Small intestine (tissue), 7 donors: ENCODE data around the gene CYP4A22. TPM values are rescaled to one million over a fixed set of nuclear protein-coding genes. Genes with fewer than 3 reads are reported as not detected.

ENCODE experiments used
- DNase-seq, 2 donors: peaks; one replicate each; pipeline versions ENCODE4 v3.0.0 to v3.0.0-alpha.2; 2013
- FAIRE-seq: peaks from 2 replicates; lab custom pipeline; 2012; peaks lifted over from hg19 to GRCh38; lab: Jason Lieb, UNC
- H3K27ac ChIP-seq, 3 donors: one replicate each; pipeline ENCODE4 v1.5.1; 2013; ENCODE audit warnings: low read length in 2 of 3, mild to moderate bottlenecking in 2 of 3, control low read depth in 1 of 3, inconsistent platforms in 1 of 3, low read depth in 1 of 3, moderate library complexity in 1 of 3
- H3K27me3 ChIP-seq, 3 donors: one replicate each; pipeline ENCODE4 v1.6.1; 2013; ENCODE audit warnings: low read length in 3 of 3, inconsistent platforms in 1 of 3; ENCODE audit not compliant: control insufficient read depth in 3 of 3, insufficient read depth in 3 of 3
- H3K36me3 ChIP-seq, 3 donors: one replicate each; pipeline ENCODE4 v1.6.1; 2013; ENCODE audit warnings: low read length in 3 of 3, inconsistent platforms in 1 of 3, low read depth in 1 of 3, mild to moderate bottlenecking in 1 of 3, moderate library complexity in 1 of 3; ENCODE audit not compliant: control insufficient read depth in 3 of 3, insufficient read depth in 2 of 3
- H3K4me1 ChIP-seq, 3 donors: one replicate each; pipeline ENCODE4 v1.6.1; 2013; ENCODE audit warnings: low read length in 2 of 3, inconsistent platforms in 1 of 3, low read depth in 1 of 3, mild to moderate bottlenecking in 1 of 3, moderate library complexity in 1 of 3; ENCODE audit not compliant: control insufficient read depth in 3 of 3, insufficient read depth in 2 of 3
- H3K4me3 ChIP-seq, 3 donors: one replicate each; pipeline ENCODE4 v1.5.1; 2013; ENCODE audit warnings: low read length in 3 of 3, control low read depth in 1 of 3, inconsistent platforms in 1 of 3, low read depth in 1 of 3, mild to moderate bottlenecking in 1 of 3, moderate library complexity in 1 of 3
- H3K9me3 ChIP-seq, 2 donors: one replicate each; pipeline ENCODE4 v1.6.1; 2013; ENCODE audit warnings: low read depth in 1 of 2, low read length in 1 of 2; ENCODE audit not compliant: control insufficient read depth in 2 of 2, insufficient read depth in 1 of 2
- WGBS, 3 donors: extraction: QIAGEN DNeasy Blood & Tissue Kit; methylation state at CpG; one replicate each; pipeline ENCODE4 v1.1.7; 2013; 5-methylcytosine and 5-hydroxymethylcytosine counted together
- polyA plus RNA-seq, 4 donors: library from polyadenylated mRNA; stranded (reverse) in 3 of 4; unstranded in 1 of 4; fragments of 200-250 nt in 3 of 4; fragments of 120-200 nt in 1 of 4; gene quantifications; one replicate each; pipeline versions ENCODE4 v1.2.1 to v1.2.3, GENCODE V29; 2013
- donor health status: healthy with polysubstance abuse.
- donor health status: control.
- donor health status: control.
- donor health status: Bipolar disorder and iron deficiency.
- donor health status: healthy.

CYP4A22 gene
- polyA plus RNA-seq, 4 donors, result 0.01 to 1.3 (median 0.54) TPM; not detected in 1

- Histone ChIP-seq H3K4me3 (no peak overlapping the region), H3K4me1 (no peaks in the 10 kb centered on the region), H3K27ac (no peak overlapping the region), H3K27me3 (no peaks in the 10 kb centered on the region), H3K9me3 (no peaks in the 10 kb centered on the region), H3K36me3 (no peaks in the 10 kb centered on the region)
- DNase-seq (no peak), FAIRE-seq (no peak)
- 65 to 73% (median 71%) methylated on average over 5 of the region's 5 CpGs for WGBS, 3 donors
These were observed 24.2 kb downstream of the CYP4A22 start for GRCh38 chr1:47161298-47162040.

- FAIRE-seq (no peak), DNase-seq (no peak)
These were observed 27.3 kb downstream of the CYP4A22 start for GRCh38 chr1:47164552-47164951.

GRCh38 chr1:47172782-47173181, 35.5 kb downstream of the CYP4A22 start:
- Histone ChIP-seq H3K36me3 (no peaks in the 10 kb centered on the region), H3K4me1 (no peaks in the 10 kb centered on the region), H3K4me3 (no peak overlapping the region), H3K27me3 (no peaks in the 10 kb centered on the region), H3K9me3 (no peaks in the 10 kb centered on the region), H3K27ac (no peak overlapping the region)
- FAIRE-seq, result no peak
- DNase-seq, result no peak
- WGBS, 3 donors, result 85 to 94% (median 86%) methylated on average over 5 of the region's 5 CpGs

More at GRCh38 chr1:47164552-47164951, 27.3 kb downstream of the CYP4A22 start:
- Histone ChIP-seq H3K9me3 (no peaks in the 10 kb centered on the region), H3K36me3 (no peaks in the 10 kb centered on the region), H3K4me3 (no peak overlapping the region), H3K27me3 (no peaks in the 10 kb centered on the region), H3K27ac (no peak overlapping the region), H3K4me1 (no peaks in the 10 kb centered on the region)

- no peak for DNase-seq
- FAIRE-seq, result no peak
- Histone ChIP-seq H3K27ac (no peak overlapping the region), H3K4me3 (no peak overlapping the region), H3K27me3 (no peaks in the 10 kb centered on the region), H3K36me3 (no peaks in the 10 kb centered on the region), H3K9me3 (no peaks in the 10 kb centered on the region), H3K4me1 (peaks cover 0 to 10% (median 0%) of the 10 kb centered on the region in 3 donors)
These were observed 37.4 kb downstream of the CYP4A22 start for GRCh38 chr1:47174656-47175020.

GRCh38 chr1:47175227-47175934, 38.1 kb downstream of the CYP4A22 start:
- Histone ChIP-seq H3K4me3 (no peak overlapping the region), H3K27ac (no peak overlapping the region), H3K4me1 (peaks cover 0 to 18% (median 0%) of the 10 kb centered on the region in 3 donors), H3K9me3 (no peaks in the 10 kb centered on the region), H3K27me3 (no peaks in the 10 kb centered on the region), H3K36me3 (no peaks in the 10 kb centered on the region)
- no peak for FAIRE-seq
- DNase-seq, result peak; percentile 59 to 75
- WGBS, 3 donors, result 9 to 16% (median 14%) methylated on average over 11 of the region's 11 CpGs

- Histone ChIP-seq H3K9me3 (no peaks in the 10 kb centered on the region), H3K4me1 (peaks cover 0 to 36% (median 0%) of the 10 kb centered on the region in 3 donors), H3K27me3 (peaks cover 0 to 4% (median 0%) of the 10 kb centered on the region in 3 donors), H3K36me3 (no peaks in the 10 kb centered on the region), H3K27ac (no peak overlapping the region), H3K4me3 (no peak overlapping the region)
- 77 to 85% (median 79%) methylated on average over 6 of the region's 6 CpGs for WGBS, 3 donors
- FAIRE-seq (no peak), DNase-seq (no peak)
These were observed 40.8 kb downstream of the CYP4A22 start for GRCh38 chr1:47178020-47178419.

GRCh38 chr1:47178654-47179016, 41.4 kb downstream of the CYP4A22 start:
- WGBS, 3 donors, result 75 to 78% (median 77%) methylated on average over 8 of the region's 8 CpGs
- DNase-seq, result peak in 1 of 2 donors; percentile 35

GRCh38 chr1:47179017-47179987, 42.1 kb downstream of the CYP4A22 start:
- WGBS, 3 donors, result 2 to 6% (median 4%) methylated on average over 28 to 30 of the region's 30 CpGs
- FAIRE-seq (no peak), DNase-seq (peak; percentile 85 to 97)
- Histone ChIP-seq H3K27me3 (peaks cover 0 to 6% (median 0%) of the 10 kb centered on the region in 3 donors), H3K36me3 (peaks cover 0 to 4% (median 0%) of the 10 kb centered on the region in 3 donors), H3K4me3 (peak overlapping the region in 2 of 3 donors; percentile 19 to 49), H3K27ac (peak overlapping the region in 2 of 3 donors; percentile 42 to 62), H3K4me1 (peaks cover 0 to 36% (median 0%) of the 10 kb centered on the region in 3 donors), H3K9me3 (no peaks in the 10 kb centered on the region)

More at GRCh38 chr1:47178654-47179016, 41.4 kb downstream of the CYP4A22 start:
- H3K4me1 ChIP-seq, result peaks cover 0 to 36% (median 0%) of the 10 kb centered on the region in 3 donors
- H3K4me3 ChIP-seq, result peak overlapping the region in 1 of 3 donors; percentile 49
- H3K27ac ChIP-seq, result peak overlapping the region in 1 of 3 donors; percentile 42
- FAIRE-seq, result no peak
- no peaks in the 10 kb centered on the region for H3K9me3 ChIP-seq
- peaks cover 0 to 4% (median 0%) of the 10 kb centered on the region in 3 donors for H3K27me3 ChIP-seq
- H3K36me3 ChIP-seq, result peaks cover 0 to 1% (median 0%) of the 10 kb centered on the region in 3 donors
